Testis (tissue), 5 donors: ENCODE data around the gene SRPX2. TPM values are rescaled to one million over a fixed set of nuclear protein-coding genes. Genes with fewer than 3 reads are reported as not detected.
A peak's percentile ranks its signal among the peaks of the same experiment; 100 is the strongest.

Experiments used
- DNase-seq: peaks from one replicate; pipeline ENCODE4 v3.0.0-alpha.2; 2019
- H3K27ac ChIP-seq, 2 donors: fragments of 200-600 bp; sonication (generic); one replicate each; pipeline ENCODE4 v1.5.1; 2019
- H3K27me3 ChIP-seq: fragments of 200-600 bp; sonication (generic); one replicate; pipeline ENCODE4 v1.5.1; 2019
- H3K36me3 ChIP-seq: fragments of 200-600 bp; sonication (generic); one replicate; pipeline ENCODE4 v1.5.1; 2017; ENCODE audit warnings: low read depth; ENCODE audit errors: missing control alignments
- H3K4me1 ChIP-seq: fragments of 200-600 bp; sonication (generic); one replicate; pipeline ENCODE4 v1.5.1; 2019
- H3K4me3 ChIP-seq, 2 donors: fragments of 200-600 bp; sonication (generic); one replicate each; pipeline ENCODE4 v1.5.1; 2017 to 2019
- H3K9me3 ChIP-seq: fragments of 200-600 bp; sonication (generic); one replicate; pipeline ENCODE4 v1.5.1; 2017
- POLR2A ChIP-seq: fragments of 450-650 bp; IDR thresholded peaks from one replicate; pipeline ENCODE4 v1.6.1; 2017; ENCODE audit warnings: antibody characterized with exemption, mild to moderate bottlenecking, moderate library complexity
- WGBS, 2 donors: methylation state at CpG; one replicate each; pipeline ENCODE4 v1.1.5; 2018; 5-methylcytosine and 5-hydroxymethylcytosine counted together
- intact Hi-C: fragments of 100-400 bp; cut with DNase I; formaldehyde crosslinking; loops from one replicate; pipeline ENCODE4 v1.15.1; 2023; ENCODE audit warnings: low total_unique reads
- long read RNA-seq, 2 donors: transcript quantifications; one replicate each; lab custom pipeline, GENCODE V29; 2026
- polyA plus RNA-seq: library from polyadenylated mRNA; stranded (reverse); fragments of 350-450 nt; fragmentation: Illumina TruSeq; extraction: RNeasy Lipid Tissue Mini Kit (QIAGEN cat#74804); gene quantifications from one replicate; pipeline ENCODE4 v1.2.3, GENCODE V29; 2014; ENCODE audit warnings: low read depth, low replicate concordance; ENCODE audit not compliant: insufficient read depth
- total RNA-seq, 2 donors: library from RNA; depleted of rRNA; stranded (reverse); fragments of >200 nt; gene quantifications; one replicate each; pipeline ENCODE4 v1.2.3, GENCODE V29; 2016
- TF ChIP-seq, protein P1 (sequence below), 3 experiments: fragments of 450-650 bp in 2 of 3; fragments of 200-600 bp in 1 of 3; sonication (generic) in 1 of 3; IDR thresholded peaks; one replicate each; pipeline ENCODE4 v1.5.1; 2016 to 2019; ENCODE audit warnings: antibody characterized with exemption in 3 of 3, mild to moderate bottlenecking in 2 of 3, moderate library complexity in 1 of 3

The SRPX2 gene
- total RNA-seq (1 to 10 TPM; 1.4 to 5.0 TPM), polyA plus RNA-seq (8.3 TPM)
- long read RNA-seq, donor 1, full-length matches to known transcripts, result 2 of 2 reads
- long read RNA-seq, donor 1, partial matches to known transcripts, result 0 of 2 reads
- long read RNA-seq, donor 1, other reads (novel, unspliced or antisense), result 0 of 2 reads
- long read RNA-seq, donor 2, full-length matches to known transcripts, result 3 of 3 reads
- long read RNA-seq, donor 2, partial matches to known transcripts, result 0 of 3 reads
- long read RNA-seq, donor 2, other reads (novel, unspliced or antisense), result 0 of 3 reads

GRCh38 chrX:100643956-100644860 lies at the start of gene SRPX2:
Gene SRPX2, plus strand, starts transcription at chrX:100644199. Its CDS starts 2,124 bp downstream, at chrX:100646323.
- Histone ChIP-seq H3K4me1 (no peaks in the 10 kb centered on the region), H3K27me3 (no peaks in the 10 kb centered on the region), H3K36me3 (no peaks in the 10 kb centered on the region), H3K27ac (peak within 1 kb of the TSS in 1 of 2 donors; percentile 50), H3K4me3 (no peak within 1 kb of the TSS), H3K9me3 (no peaks in the 10 kb centered on the region)
- peak; percentile 42 for DNase-seq
- TF ChIP-seq POLR2A, result no peak
- TF ChIP-seq, protein P1, sequence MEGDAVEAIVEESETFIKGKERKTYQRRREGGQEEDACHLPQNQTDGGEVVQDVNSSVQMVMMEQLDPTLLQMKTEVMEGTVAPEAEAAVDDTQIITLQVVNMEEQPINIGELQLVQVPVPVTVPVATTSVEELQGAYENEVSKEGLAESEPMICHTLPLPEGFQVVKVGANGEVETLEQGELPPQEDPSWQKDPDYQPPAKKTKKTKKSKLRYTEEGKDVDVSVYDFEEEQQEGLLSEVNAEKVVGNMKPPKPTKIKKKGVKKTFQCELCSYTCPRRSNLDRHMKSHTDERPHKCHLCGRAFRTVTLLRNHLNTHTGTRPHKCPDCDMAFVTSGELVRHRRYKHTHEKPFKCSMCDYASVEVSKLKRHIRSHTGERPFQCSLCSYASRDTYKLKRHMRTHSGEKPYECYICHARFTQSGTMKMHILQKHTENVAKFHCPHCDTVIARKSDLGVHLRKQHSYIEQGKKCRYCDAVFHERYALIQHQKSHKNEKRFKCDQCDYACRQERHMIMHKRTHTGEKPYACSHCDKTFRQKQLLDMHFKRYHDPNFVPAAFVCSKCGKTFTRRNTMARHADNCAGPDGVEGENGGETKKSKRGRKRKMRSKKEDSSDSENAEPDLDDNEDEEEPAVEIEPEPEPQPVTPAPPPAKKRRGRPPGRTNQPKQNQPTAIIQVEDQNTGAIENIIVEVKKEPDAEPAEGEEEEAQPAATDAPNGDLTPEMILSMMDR (IDR thresholded peaks at IDR 0.05), result no peak
- intact Hi-C loops, result no loop called here
- WGBS, 2 donors, result 31 to 39% methylated on average over 10 to 11 of the region's 11 CpGs

- H3K4me3 ChIP-seq, result no peak overlapping the region
- H3K36me3 ChIP-seq, result no peaks in the 10 kb centered on the region
- 44 to 73% methylated on average over 2 of the region's 2 CpGs for WGBS, 2 donors
- intact Hi-C loops, result no loop called here
- no peaks in the 10 kb centered on the region for H3K9me3 ChIP-seq
- no peak overlapping the region for H3K27ac ChIP-seq
- no peaks in the 10 kb centered on the region for H3K27me3 ChIP-seq
- no peaks in the 10 kb centered on the region for H3K4me1 ChIP-seq
- no peak for TF ChIP-seq POLR2A
- TF ChIP-seq, protein P1 (IDR thresholded peaks at IDR 0.05), result no peak
- DNase-seq, result no peak
These were observed 47.4 kb upstream of the SRPX2 start for GRCh38 chrX:100596601-100597000.

- intact Hi-C loops, result no loop called here
- Histone ChIP-seq H3K27ac (no peak overlapping the region), H3K9me3 (no peaks in the 10 kb centered on the region), H3K36me3 (no peaks in the 10 kb centered on the region), H3K27me3 (no peaks in the 10 kb centered on the region), H3K4me3 (no peak overlapping the region), H3K4me1 (no peaks in the 10 kb centered on the region)
- 89 to 92% methylated on average over 9 of the region's 9 CpGs for WGBS, 2 donors
- no peak for DNase-seq
- TF ChIP-seq, protein P1 (IDR thresholded peaks at IDR 0.05), result no peak
- TF ChIP-seq POLR2A, result no peak
These were observed 44.5 kb upstream of the SRPX2 start for GRCh38 chrX:100599456-100599855.

DNA sequence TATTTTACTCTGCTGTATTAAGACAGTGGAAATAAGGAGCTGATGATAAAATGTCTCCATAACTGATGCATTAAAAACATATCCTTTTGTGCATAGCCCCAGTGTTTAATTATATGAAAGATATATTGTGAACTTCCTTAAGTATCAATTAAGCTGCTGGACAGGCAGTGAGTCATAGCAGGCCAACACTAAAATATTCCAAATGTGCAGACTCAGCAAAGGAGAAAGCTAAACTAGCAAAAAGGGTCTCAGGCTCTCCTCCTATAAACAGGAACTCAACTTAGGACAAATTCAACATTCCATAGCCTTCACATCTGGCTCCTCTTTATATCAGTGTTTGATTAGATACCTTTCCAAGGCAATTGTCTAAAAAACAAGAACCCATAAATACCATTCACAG lies 43.7 kb upstream of the SRPX2 start:
- Histone ChIP-seq H3K36me3 (no peaks in the 10 kb centered on the region), H3K4me1 (no peaks in the 10 kb centered on the region), H3K27me3 (no peaks in the 10 kb centered on the region), H3K9me3 (no peaks in the 10 kb centered on the region), H3K4me3 (no peak overlapping the region), H3K27ac (no peak overlapping the region)
- no peak for DNase-seq
- intact Hi-C loops, result no loop called here
- TF ChIP-seq, protein P1 (IDR thresholded peaks at IDR 0.05), result no peak
- no peak for TF ChIP-seq POLR2A
